GM23338 (cell line): ENCODE results near the gene UGT1A7. TPM values are rescaled to one million over a fixed set of nuclear protein-coding genes. Genes with fewer than 3 reads are reported as not detected.

Source experiments
- ATAC-seq: fragments of 200-7000 bp; cut with Tn5 transposase; 3 replicates; pipeline ENCODE4 v1.9.1; 2020
- DNase-seq: peaks from one replicate; pipeline ENCODE4 v3.0.0-alpha.2; 2015; ENCODE audit warnings: low spot score
- H2AFZ ChIP-seq: fragments of 200-600 bp; sonication (generic); 2 replicates; pipeline ENCODE4 v1.8.0; 2016; ENCODE audit warnings: antibody characterized with exemption, mild to moderate bottlenecking, moderate library complexity
- H3F3A ChIP-seq: fragments of 200-600 bp; sonication (generic); replicated peaks from 2 replicates; pipeline ENCODE4 v1.8.0; 2017; ENCODE audit warnings: antibody characterized with exemption, mixed run types, low read depth
- H3K27ac ChIP-seq: fragments of 200-600 bp; sonication (generic); 2 replicates; pipeline ENCODE4 v1.6.1; 2016; ENCODE audit warnings: low read depth
- H3K27me3 ChIP-seq: fragments of 200-600 bp; sonication (generic); 2 replicates; pipeline ENCODE4 v1.8.0; 2016; ENCODE audit warnings: mild to moderate bottlenecking, mixed run types, moderate library complexity; ENCODE audit not compliant: insufficient read depth
- H3K36me3 ChIP-seq: fragments of 200-600 bp; sonication (generic); 2 replicates; pipeline ENCODE4 v1.8.0; 2016; ENCODE audit warnings: mild to moderate bottlenecking; ENCODE audit not compliant: insufficient read depth
- H3K4me1 ChIP-seq: fragments of 200-600 bp; sonication (generic); 2 replicates; pipeline ENCODE4 v1.8.0; 2016; ENCODE audit warnings: mild to moderate bottlenecking, moderate library complexity; ENCODE audit not compliant: insufficient read depth
- H3K4me2 ChIP-seq: fragments of 200-600 bp; sonication (generic); 2 replicates; pipeline ENCODE4 v1.7.1; 2017; ENCODE audit warnings: mixed run types
- H3K4me3 ChIP-seq: fragments of 200-600 bp; sonication (generic); 2 replicates; pipeline ENCODE4 v1.6.1; 2016; ENCODE audit warnings: mixed run types
- H3K79me2 ChIP-seq: fragments of 200-600 bp; sonication (generic); replicated peaks from 2 replicates; pipeline ENCODE4 v1.8.0; 2017; ENCODE audit warnings: mild to moderate bottlenecking; ENCODE audit not compliant: insufficient read depth
- H3K9me2 ChIP-seq: fragments of 200-600 bp; sonication (generic); 2 replicates; pipeline ENCODE4 v1.8.0; 2017; ENCODE audit not compliant: insufficient read depth
- H4K20me1 ChIP-seq: fragments of 200-600 bp; sonication (generic); replicated peaks from 2 replicates; pipeline ENCODE4 v1.8.0; 2017; ENCODE audit warnings: mild to moderate bottlenecking; ENCODE audit not compliant: insufficient read depth
- H3K27ac Mint-ChIP-seq: 2 replicates; pipeline ENCODE4 v1.8.0; 2020; ENCODE audit warnings: inconsistent platforms, mild to moderate bottlenecking, moderate library complexity, mixed read lengths
- H3K27me3 Mint-ChIP-seq: 3 replicates; pipeline ENCODE4 v1.8.0; 2022; ENCODE audit warnings: low read depth, mild to moderate bottlenecking, moderate library complexity, mixed read lengths, inconsistent platforms; ENCODE audit not compliant: insufficient read depth, poor library complexity
- H3K36me3 Mint-ChIP-seq: 3 replicates; pipeline ENCODE4 v1.8.0; 2021; ENCODE audit warnings: low read depth, mild to moderate bottlenecking, inconsistent platforms, moderate library complexity, mixed read lengths
- H3K4me1 Mint-ChIP-seq: 3 replicates; pipeline ENCODE4 v1.8.0; 2020; ENCODE audit warnings: mild to moderate bottlenecking, inconsistent platforms, mixed read lengths
- H3K4me3 Mint-ChIP-seq: 3 replicates; pipeline ENCODE4 v1.8.0; 2021; ENCODE audit warnings: moderate library complexity, mild to moderate bottlenecking, inconsistent platforms, mixed read lengths
- H3K9me3 Mint-ChIP-seq: 3 replicates; pipeline ENCODE4 v1.8.0; 2020; ENCODE audit warnings: moderate library complexity, mild to moderate bottlenecking, inconsistent platforms, mixed read lengths
- CREB1 ChIP-seq: fragments of 250-450 bp; sonication (Bioruptor Pico); IDR thresholded peaks from 2 replicates; pipeline ENCODE4 v1.5.0; 2020; ENCODE audit warnings: low read depth, mild to moderate bottlenecking, moderate library complexity
- CTCF ChIP-seq, 2 experiments: fragments of 200-600 bp in 1 of 2; sonication (generic) in 1 of 2; conservative IDR thresholded peaks; 2 replicates each; pipeline versions ENCODE4 v1.5.1 to v1.6.1; 2016 to 2017; ENCODE audit warnings: antibody characterized with exemption in 2 of 2, low read depth in 2 of 2, mild to moderate bottlenecking in 2 of 2, moderate library complexity in 1 of 2
- ETS1 ChIP-seq: IDR thresholded peaks from 2 replicates; pipeline ENCODE4 v1.6.1; 2016; ENCODE audit warnings: antibody characterized with exemption
- EZH2 ChIP-seq: fragments of 200-600 bp; sonication (generic); IDR thresholded peaks from one replicate; pipeline ENCODE4 v1.8.0; 2017; ENCODE audit warnings: antibody characterized with exemption, mild to moderate bottlenecking, low read depth; ENCODE audit not compliant: unreplicated experiment
- EZH2phosphoT487 ChIP-seq: fragments of 200-600 bp; sonication (generic); IDR thresholded peaks from one replicate; pipeline ENCODE4 v1.8.1; 2018; ENCODE audit warnings: antibody characterized with exemption; ENCODE audit not compliant: unreplicated experiment
- JUNB ChIP-seq: IDR thresholded peaks from one replicate; pipeline ENCODE4 v1.6.1; 2016; ENCODE audit warnings: antibody characterized with exemption; ENCODE audit not compliant: unreplicated experiment
- NANOG ChIP-seq: IDR thresholded peaks from 2 replicates; pipeline ENCODE4 v1.6.1; 2016; ENCODE audit warnings: antibody characterized with exemption, borderline replicate concordance
- POLR2AphosphoS5 ChIP-seq: IDR thresholded peaks from 2 replicates; pipeline ENCODE4 v1.6.1; 2016; ENCODE audit warnings: antibody characterized with exemption, low read depth
- REST ChIP-seq: IDR thresholded peaks from one replicate; pipeline ENCODE4 v1.6.1; 2018; ENCODE audit warnings: antibody characterized with exemption; ENCODE audit not compliant: unreplicated experiment
- STAT1 ChIP-seq: IDR thresholded peaks from one replicate; pipeline ENCODE4 v1.6.1; 2016; ENCODE audit warnings: antibody characterized with exemption; ENCODE audit not compliant: unreplicated experiment
- ZNF114 ChIP-seq: fragments of 250-450 bp; sonication (Bioruptor Pico); IDR thresholded peaks from 2 replicates; pipeline ENCODE4 v1.5.0; 2020; ENCODE audit warnings: mild to moderate bottlenecking, moderate library complexity
- ZNF331 ChIP-seq: fragments of 250-450 bp; sonication (Bioruptor Pico); IDR thresholded peaks from 2 replicates; pipeline ENCODE4 v1.5.0; 2020; ENCODE audit warnings: low read depth, mild to moderate bottlenecking, moderate library complexity
- ZNF462 ChIP-seq: fragments of 250-450 bp; sonication (Bioruptor Pico); IDR thresholded peaks from 2 replicates; pipeline ENCODE4 v1.5.0; 2020; ENCODE audit warnings: mild to moderate bottlenecking, moderate library complexity
- polyA plus RNA-seq: library from polyadenylated mRNA; unstranded; fragments of >200 nt; fragmentation: Nextera tagmentation; extraction: Ambion mirVana; gene quantifications from 2 replicates; pipeline ENCODE4 v1.2.1, GENCODE V29; 2016
- total RNA-seq: library from RNA; depleted of rRNA; stranded (reverse); fragments of >200 nt; shearing (Covaris generic); gene quantifications from 2 replicates; pipeline ENCODE4 v1.2.3, GENCODE V29; 2014

UGT1A7 gene
- total and polyA plus RNA-seq, 2 experiments from 2014 or later: not detected

GRCh38 chr2:233818639-233819621 is 137.2 kb downstream of the UGT1A7 start:
- H3K27ac Mint-ChIP-seq: no peak overlapping the region
- no peaks in the 10 kb centered on the region for H3K9me3 Mint-ChIP-seq
- Histone ChIP-seq H3K4me3 (no peak overlapping the region), H4K20me1 (no peaks in the 10 kb centered on the region), H3K27ac (no peak overlapping the region), H3F3A (no peaks in the 10 kb centered on the region), H3K27me3 (no peaks in the 10 kb centered on the region), H3K36me3 (no peaks in the 10 kb centered on the region), H2AFZ (no peak overlapping the region), H3K9me2 (no peaks in the 10 kb centered on the region), H3K4me2 (no peak overlapping the region), H3K4me1 (no peaks in the 10 kb centered on the region), H3K79me2 (no peaks in the 10 kb centered on the region)
- no peak for DNase-seq
- peaks cover 15% of the 10 kb centered on the region for H3K27me3 Mint-ChIP-seq
- no peak overlapping the region for H3K4me3 Mint-ChIP-seq
- ATAC-seq: no peak
- H3K4me1 Mint-ChIP-seq: no peaks in the 10 kb centered on the region; the same call in 2 of the 3 replicates
- no peaks in the 10 kb centered on the region for H3K36me3 Mint-ChIP-seq
- TF ChIP-seq ZNF114 (CRISPR knock-in tag): no peak
- no peak for TF ChIP-seq NANOG
- no peak for TF ChIP-seq REST
- no peak for TF ChIP-seq EZH2
- no peak for TF ChIP-seq ZNF331 (CRISPR knock-in tag)
- no peak for TF ChIP-seq ZNF462 (CRISPR knock-in tag)
- TF ChIP-seq ETS1: no peak
- no peak for TF ChIP-seq EZH2phosphoT487
- TF ChIP-seq CTCF (conservative IDR thresholded peaks at IDR 0.05; ENCODE audit: low read depth in 2 of 2): no peak
- no peak for TF ChIP-seq CREB1 (CRISPR knock-in tag)
- no peak for TF ChIP-seq JUNB
- TF ChIP-seq POLR2AphosphoS5: no peak
- no peak for TF ChIP-seq STAT1
